ENCODE data around the gene SORCS2. TPM values are rescaled to one million over a fixed set of nuclear protein-coding genes. Genes with fewer than 3 reads are reported as not detected.

Gene SORCS2
- total and polyA plus RNA-seq, 2 of the 8 experiments (the other 6 are each of a cell fraction or from before 2014, with no cell fraction given) = 0.36 to 1.8 TPM

DNA sequence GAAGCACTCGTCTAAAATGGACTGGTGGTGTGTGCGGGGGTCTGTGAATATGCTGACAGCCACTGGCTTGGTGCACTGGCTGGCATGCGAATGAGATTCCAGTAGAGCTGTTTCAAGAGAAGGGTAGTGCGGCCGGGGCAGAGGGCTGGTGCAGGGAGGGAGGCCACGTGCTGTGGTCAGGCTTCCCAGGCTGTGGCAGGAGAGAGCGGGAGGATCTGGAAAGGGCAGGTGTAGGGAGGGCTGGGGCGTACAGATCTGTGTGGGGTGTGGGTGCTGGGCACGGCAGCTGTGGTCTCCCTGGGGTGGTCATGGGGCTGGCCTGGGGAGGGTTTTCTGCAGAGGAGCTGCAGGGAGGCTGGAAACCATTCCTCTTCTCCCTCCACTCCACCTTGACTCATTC lies 30.2 kb downstream of the SORCS2 start:
- Histone ChIP-seq H3K4me1 (replicated peaks in 1 of 4; ENCODE audit: control insufficient read depth in 3 of 4, insufficient read depth in 4 of 4, low read length in 3 of 4) (no peaks in the 10 kb centered on the region), H3K4me2 (ENCODE audit: insufficient read depth in 1 of 2, low read depth in 2 of 2, low read length in 2 of 2) (no peak overlapping the region), H2AFZ (ENCODE audit: low read length) (no peak overlapping the region), H3K4ac (replicated peaks; ENCODE audit: insufficient read length, low read depth, low read length) (no peak overlapping the region), H3K23me2 (ENCODE audit: low read depth, low read length) (no peaks in the 10 kb centered on the region), H3K9ac (replicated peaks in 1 of 4; ENCODE audit: extremely low read depth in 1 of 4, low read depth in 3 of 4, low read length in 3 of 4) (no peak overlapping the region), H3K79me2 (ENCODE audit: control insufficient read depth in 1 of 2, insufficient read depth in 2 of 2, low read length in 2 of 2) (no peaks in the 10 kb centered on the region), H2BK12ac (ENCODE audit: low read depth, low read length) (no peak overlapping the region), H4K5ac (ENCODE audit: insufficient read length, low read depth, low read length) (no peak overlapping the region), H2BK120ac (replicated peaks; ENCODE audit: low read depth, low read length) (no peak overlapping the region), H3K23ac (ENCODE audit: insufficient read length) (no peak overlapping the region), H4K20me1 (replicated peaks in 1 of 2; ENCODE audit: control insufficient read depth in 1 of 2, insufficient read depth in 2 of 2, low read length in 2 of 2) (no peaks in the 10 kb centered on the region), H2BK20ac (ENCODE audit: low read length) (no peak overlapping the region), H3K4me3 (ENCODE audit: extremely low read depth in 1 of 4, insufficient read depth in 2 of 4, low read depth in 3 of 4, low read length in 4 of 4) (no peak overlapping the region), H3K14ac (ENCODE audit: insufficient read length) (no peak overlapping the region), H2BK5ac (ENCODE audit: low read depth, low read length) (no peak overlapping the region), H2BK15ac (ENCODE audit: low read length) (no peak overlapping the region), H3K36me3 (ENCODE audit: control insufficient read depth in 2 of 4, insufficient read depth in 4 of 4, low read length in 3 of 4) (no peaks in the 10 kb centered on the region), H3K79me1 (ENCODE audit: low read depth, low read length) (no peaks in the 10 kb centered on the region), H3K18ac (ENCODE audit: extremely low read depth, low read length) (no peak overlapping the region), H4K8ac (ENCODE audit: extremely low read depth, insufficient read depth, low read length) (no peak overlapping the region), H3K9me3 (ENCODE audit: insufficient read depth in 2 of 2, low read depth in 1 of 2, low read length in 1 of 2) (no peaks in the 10 kb centered on the region), H3K56ac (replicated peaks; ENCODE audit: insufficient read length, low read depth, low read length) (no peak overlapping the region), H2AK5ac (ENCODE audit: low read depth, low read length) (no peak overlapping the region), H3K27ac (ENCODE audit: low read depth, low read length) (no peak overlapping the region), H3K27me3 (replicated peaks in 1 of 4; ENCODE audit: control insufficient read depth in 3 of 4, extremely low read depth in 1 of 4, insufficient read depth in 3 of 4, low read length in 3 of 4) (no peaks in the 10 kb centered on the region), H4K91ac (replicated peaks; ENCODE audit: insufficient read length, low read length) (no peak overlapping the region)
- FAIRE-seq = no peak
- DNase-seq (ENCODE audit: low read depth in 1 of 2, low spot score in 2 of 2) = no peak
- TF ChIP-seq FOSL1 (IDR thresholded peaks at IDR 0.05; ENCODE audit: insufficient read depth, low read depth, low read length) (no peak), POLR2A (IDR thresholded peaks at IDR 0.05; ENCODE audit: control extremely low read depth in 1 of 2, low read depth in 2 of 2, low read length in 2 of 2) (no peak)
- 85% methylated on average over 7 of the region's 9 CpGs; no CpG with 5 or more reads in 1 of the 2 experiments for WGBS, 2 experiments (ENCODE audit: extremely low coverage in 1 of 2, insufficient coverage in 1 of 2, insufficient read length in 1 of 2, insufficient replicate concordance in 2 of 2, low coverage in 1 of 2, low lambda C conversion rate in 2 of 2, missing lambda C conversion rate in 1 of 2)
- CTCF ChIA-PET (ENCODE audit: partially characterized antibody) = interaction anchor here (0.6 to 3.1 kb wide), 5 partner anchors 15 to 122 kb away, joined by 4 to 14 read pairs (median 5); no protein-coding TSS in a partner anchor
- POLR2A ChIA-PET (ENCODE audit: partially characterized antibody) = no interaction called here
